DOHH2 (cell line): ENCODE data around the gene GLI1.
"Not testable (repeated sequence)": the region's sequence is repeated elsewhere in the genome, so short reads cannot be mapped to it uniquely, and the experiment has no call there.

Experiments used
- H3F3A ChIP-seq: fragments of 200-600 bp; sonication (generic), shearing (Covaris generic); 2 replicates; pipeline ENCODE4 v1.6.0; 2016; ENCODE audit warnings: antibody characterized with exemption, mild to moderate bottlenecking; ENCODE audit not compliant: control insufficient read depth, insufficient read depth
- H3K27ac ChIP-seq: fragments of 200-600 bp; sonication (generic); 2 replicates; pipeline ENCODE4 v1.5.1; 2014; ENCODE audit warnings: low read depth, mild to moderate bottlenecking, low read length, moderate library complexity
- H3K27me3 ChIP-seq: fragments of 200-600 bp; sonication (generic); 2 replicates; pipeline ENCODE4 v1.6.1; 2014; ENCODE audit warnings: mild to moderate bottlenecking, low read length, mixed read lengths; ENCODE audit not compliant: control insufficient read depth
- H3K36me3 ChIP-seq: fragments of 200-600 bp; sonication (generic); 2 replicates; pipeline ENCODE4 v1.6.1; 2014; ENCODE audit warnings: mild to moderate bottlenecking, low read length, moderate library complexity, mixed read lengths; ENCODE audit not compliant: control insufficient read depth
- H3K4me1 ChIP-seq: fragments of 200-600 bp; sonication (generic); 2 replicates; pipeline ENCODE4 v1.6.1; 2014; ENCODE audit warnings: mild to moderate bottlenecking, low read length, mixed read lengths; ENCODE audit not compliant: control insufficient read depth
- H3K4me2 ChIP-seq: fragments of 200-600 bp; sonication (generic); 2 replicates; pipeline ENCODE4 v1.6.0; 2014; ENCODE audit warnings: mild to moderate bottlenecking, low read length, moderate library complexity
- H3K4me3 ChIP-seq: fragments of 200-600 bp; sonication (generic); 2 replicates; pipeline ENCODE4 v1.5.1; 2014; ENCODE audit warnings: mild to moderate bottlenecking, low read length, mixed read lengths
- H3K79me2 ChIP-seq: fragments of 200-600 bp; sonication (generic); 2 replicates; pipeline ENCODE4 v1.6.1; 2014; ENCODE audit warnings: mild to moderate bottlenecking, low read length, mixed read lengths; ENCODE audit not compliant: control insufficient read depth
- H3K9me2 ChIP-seq: fragments of 200-600 bp; sonication (generic); replicated peaks from 2 replicates; pipeline ENCODE4 v1.6.1; 2014; ENCODE audit warnings: mild to moderate bottlenecking, low read length, mixed read lengths; ENCODE audit not compliant: control insufficient read depth
- H3K9me3 ChIP-seq: fragments of 200-600 bp; sonication (generic); 2 replicates; pipeline ENCODE4 v1.6.1; 2014; ENCODE audit warnings: antibody characterized with exemption, low read length, mixed read lengths; ENCODE audit not compliant: control insufficient read depth, insufficient read depth
- H4K20me1 ChIP-seq: fragments of 200-600 bp; sonication (generic); 2 replicates; pipeline ENCODE4 v1.6.0; 2014; ENCODE audit warnings: low read depth, mild to moderate bottlenecking, antibody characterized with exemption, low read length, moderate library complexity; ENCODE audit not compliant: control insufficient read depth, insufficient read depth
- EZH2phosphoT487 ChIP-seq: fragments of 200-600 bp; sonication (generic); IDR thresholded peaks from 2 replicates; pipeline ENCODE4 v1.6.1; 2017; ENCODE audit warnings: borderline replicate concordance, mild to moderate bottlenecking, antibody characterized with exemption, low read length, moderate library complexity, mixed read lengths
- TF ChIP-seq, protein P1 (sequence below): fragments of 200-600 bp; sonication (generic); IDR thresholded peaks from one replicate; pipeline ENCODE4 v1.5.1; 2014; ENCODE audit warnings: antibody characterized with exemption, mild to moderate bottlenecking, low read depth, low read length; ENCODE audit not compliant: poor library complexity, severe bottlenecking

The GLI1 gene

GRCh38 chr12:57511588-57512325 is 52.2 kb downstream of the GLI1 start:
- Histone ChIP-seq H3K9me2 (no peaks in the 10 kb centered on the region), H3K79me2 (peaks cover under 1% of the 10 kb centered on the region), H3K4me3 (no peak overlapping the region), H3K27ac (no peak overlapping the region), H3K4me2 (no peak overlapping the region), H3K4me1 (no peaks in the 10 kb centered on the region), H3K27me3 (no peaks in the 10 kb centered on the region), H3K36me3 (peaks cover 69% of the 10 kb centered on the region), H3K9me3 (no peaks in the 10 kb centered on the region), H3F3A (peaks cover 33% of the 10 kb centered on the region), H4K20me1 (no peaks in the 10 kb centered on the region)
- TF ChIP-seq, protein P1, sequence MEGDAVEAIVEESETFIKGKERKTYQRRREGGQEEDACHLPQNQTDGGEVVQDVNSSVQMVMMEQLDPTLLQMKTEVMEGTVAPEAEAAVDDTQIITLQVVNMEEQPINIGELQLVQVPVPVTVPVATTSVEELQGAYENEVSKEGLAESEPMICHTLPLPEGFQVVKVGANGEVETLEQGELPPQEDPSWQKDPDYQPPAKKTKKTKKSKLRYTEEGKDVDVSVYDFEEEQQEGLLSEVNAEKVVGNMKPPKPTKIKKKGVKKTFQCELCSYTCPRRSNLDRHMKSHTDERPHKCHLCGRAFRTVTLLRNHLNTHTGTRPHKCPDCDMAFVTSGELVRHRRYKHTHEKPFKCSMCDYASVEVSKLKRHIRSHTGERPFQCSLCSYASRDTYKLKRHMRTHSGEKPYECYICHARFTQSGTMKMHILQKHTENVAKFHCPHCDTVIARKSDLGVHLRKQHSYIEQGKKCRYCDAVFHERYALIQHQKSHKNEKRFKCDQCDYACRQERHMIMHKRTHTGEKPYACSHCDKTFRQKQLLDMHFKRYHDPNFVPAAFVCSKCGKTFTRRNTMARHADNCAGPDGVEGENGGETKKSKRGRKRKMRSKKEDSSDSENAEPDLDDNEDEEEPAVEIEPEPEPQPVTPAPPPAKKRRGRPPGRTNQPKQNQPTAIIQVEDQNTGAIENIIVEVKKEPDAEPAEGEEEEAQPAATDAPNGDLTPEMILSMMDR = no peak
- no peak for TF ChIP-seq EZH2phosphoT487

DNA sequence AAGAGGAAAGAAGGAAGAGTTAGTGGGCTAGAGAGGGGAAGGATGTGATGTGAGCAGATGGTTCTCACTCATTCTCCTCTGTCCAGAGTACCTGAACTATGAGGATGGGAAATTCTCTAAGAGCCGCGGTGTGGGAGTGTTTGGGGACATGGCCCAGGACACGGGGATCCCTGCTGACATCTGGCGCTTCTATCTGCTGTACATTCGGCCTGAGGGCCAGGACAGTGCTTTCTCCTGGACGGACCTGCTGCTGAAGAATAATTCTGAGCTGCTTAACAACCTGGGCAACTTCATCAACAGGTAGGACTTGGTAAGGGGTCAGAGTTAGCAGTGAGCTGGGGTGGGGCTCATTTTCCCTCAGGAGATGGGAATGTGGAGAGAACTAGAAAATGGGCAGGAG is 53.1 kb downstream of the GLI1 start:
- peaks cover 40% of the 10 kb centered on the region for H3F3A ChIP-seq
- H4K20me1 ChIP-seq = no peaks in the 10 kb centered on the region

DNA sequence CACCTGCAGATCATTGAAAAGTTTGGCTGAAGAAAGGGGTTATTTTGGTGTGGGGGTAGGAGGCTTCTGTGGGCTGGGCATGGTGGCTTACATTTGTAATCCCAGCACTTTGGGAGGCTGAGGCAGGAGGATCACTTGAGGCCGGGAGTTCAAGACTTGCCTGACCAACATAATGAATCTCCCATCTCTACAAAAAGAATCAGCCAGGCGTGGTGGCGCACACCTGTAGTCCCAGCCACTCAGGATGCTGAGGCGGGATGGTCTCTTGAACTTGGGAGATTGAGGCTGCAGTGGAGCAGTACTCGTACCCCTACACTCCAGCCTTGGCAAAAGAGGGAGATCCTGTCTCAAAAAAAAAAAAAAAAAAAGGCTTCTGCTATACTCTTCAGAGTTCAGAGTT is 53.7 kb downstream of the GLI1 start:
- Histone ChIP-seq H3K4me1 (peaks cover 12% of the 10 kb centered on the region), H4K20me1 (no peaks in the 10 kb centered on the region), H3K36me3 (peaks cover 84% of the 10 kb centered on the region), H3K4me2 (no peak overlapping the region), H3K9me3 (no peaks in the 10 kb centered on the region), H3K27me3 (no peaks in the 10 kb centered on the region), H3K27ac (no peak overlapping the region), H3F3A (peaks cover 41% of the 10 kb centered on the region), H3K79me2 (peaks cover 16% of the 10 kb centered on the region), H3K4me3 (no peak overlapping the region), H3K9me2 (no peaks in the 10 kb centered on the region)
- TF ChIP-seq, protein P1 = no peak
- no peak for TF ChIP-seq EZH2phosphoT487

More for the DNA sequence above, 53.1 kb downstream of the GLI1 start:
- H3K27me3 ChIP-seq = no peaks in the 10 kb centered on the region
- peaks cover 78% of the 10 kb centered on the region for H3K36me3 ChIP-seq
- H3K4me2 ChIP-seq = no peak overlapping the region
- no peak overlapping the region for H3K27ac ChIP-seq
- no peaks in the 10 kb centered on the region for H3K9me2 ChIP-seq
- H3K4me3 ChIP-seq = no peak overlapping the region
- TF ChIP-seq EZH2phosphoT487 = no peak
- TF ChIP-seq, protein P1 = no peak
- no peaks in the 10 kb centered on the region for H3K9me3 ChIP-seq
- peaks cover 6% of the 10 kb centered on the region; the same call in 1 of the 2 replicates for H3K4me1 ChIP-seq
- H3K79me2 ChIP-seq = peaks cover 10% of the 10 kb centered on the region

DNA sequence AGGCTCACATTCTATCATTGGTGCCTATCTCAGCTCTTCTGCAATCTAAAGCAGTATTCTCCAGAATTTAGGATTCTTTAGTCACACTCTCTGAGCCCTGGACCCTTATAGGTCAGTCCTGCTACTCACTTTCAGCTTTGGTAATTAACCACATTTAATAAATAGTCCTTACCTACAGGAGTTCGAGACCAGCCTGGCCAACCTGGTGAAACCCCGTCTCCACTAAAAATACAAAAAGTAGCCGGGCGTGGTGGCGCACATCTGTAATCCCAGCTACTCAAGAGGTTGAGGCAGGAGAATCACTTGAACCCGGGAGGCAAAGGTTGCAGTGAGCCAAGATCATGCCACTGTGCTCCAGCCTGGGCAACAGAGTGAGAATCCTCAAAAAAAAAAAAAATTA is 54.1 kb downstream of the GLI1 start:
- H3K36me3 ChIP-seq = peaks cover 88% of the 10 kb centered on the region
- not testable (repeated sequence) for H3K27ac ChIP-seq

DNA sequence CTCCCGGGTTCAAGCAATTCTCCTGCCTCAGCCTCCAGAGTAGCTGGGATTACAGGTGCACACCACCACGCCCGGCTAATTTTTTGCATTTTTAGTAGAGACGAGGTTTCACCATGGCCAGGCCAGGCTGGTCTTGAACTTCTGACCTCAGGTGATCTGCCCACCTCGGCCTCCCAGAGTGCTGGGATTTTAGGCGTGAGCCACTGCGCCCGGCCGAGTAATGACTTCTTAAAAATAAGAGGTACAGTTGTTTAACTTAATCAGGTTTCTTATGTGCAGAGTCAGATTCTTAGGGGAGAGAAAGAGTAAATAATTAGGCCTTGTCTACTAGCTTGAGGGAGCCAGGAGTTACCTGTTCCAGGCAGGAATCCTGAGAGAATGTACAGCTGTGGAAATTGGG is 54.7 kb downstream of the GLI1 start:
- H3K4me1 ChIP-seq = peaks cover 21% of the 10 kb centered on the region
- H3K4me2 ChIP-seq, H3K9me3 ChIP-seq, H3K4me3 ChIP-seq, H3K9me2 ChIP-seq, H4K20me1 ChIP-seq, H3K27ac ChIP-seq, H3K27me3 ChIP-seq: not testable (repeated sequence)
- peaks cover 43% of the 10 kb centered on the region for H3F3A ChIP-seq
- peaks cover 26% of the 10 kb centered on the region for H3K79me2 ChIP-seq
- H3K36me3 ChIP-seq = peaks cover 88% of the 10 kb centered on the region

More for the DNA sequence above, 54.1 kb downstream of the GLI1 start:
- H4K20me1 ChIP-seq, H3K27me3 ChIP-seq, H3K9me3 ChIP-seq, H3K4me2 ChIP-seq, H3K9me2 ChIP-seq, H3K4me3 ChIP-seq: not testable (repeated sequence)
- Histone ChIP-seq H3K79me2 (peaks cover 20% of the 10 kb centered on the region), H3F3A (peaks cover 43% of the 10 kb centered on the region), H3K4me1 (peaks cover 16% of the 10 kb centered on the region)
